Stimulated activated CD8-positive, alpha-beta memory T cell treated with anti-CD3 and anti-CD28 coated beads, Interleukin-4, amount 100 ng/mL, for 1 hour (primary cell): ENCODE measurements around the gene CACNA1F.

Experiments used
- DNase-seq, 2 donors: peaks; one replicate each; pipeline ENCODE4 v3.0.0-alpha.2; 2020; ENCODE audit warnings: low read depth in 2 of 2, low spot score in 1 of 2

Gene CACNA1F

GRCh38 chrX:49155900-49156837 is 77.0 kb downstream of the CACNA1F start:
- peak in 1 of 2 donors; percentile 71 for DNase-seq

GRCh38 chrX:49155243-49155899 is 77.8 kb downstream of the CACNA1F start:
- no peak for DNase-seq
